IgD-negative memory B cell (primary cell): Measurements from ENCODE around the gene MYO5C. TPM values are rescaled to one million over a fixed set of nuclear protein-coding genes. Genes with fewer than 3 reads are reported as not detected.
A peak's percentile ranks its signal among the peaks of the same experiment; 100 is the strongest.

Source experiments
- H3K27ac Mint-ChIP-seq, 3 donors: one replicate each; pipeline ENCODE4 v1.8.0; 2020 to 2022; ENCODE audit warnings: mild to moderate bottlenecking in 3 of 3, mixed read lengths in 3 of 3, moderate library complexity in 1 of 3
- H3K27me3 Mint-ChIP-seq: one replicate; pipeline ENCODE4 v1.8.0; 2021; ENCODE audit warnings: mixed read lengths
- H3K36me3 Mint-ChIP-seq: one replicate; pipeline ENCODE4 v1.8.0; 2020; ENCODE audit warnings: mild to moderate bottlenecking, mixed read lengths
- H3K4me1 Mint-ChIP-seq, 3 donors: one replicate each; pipeline ENCODE4 v1.8.0; 2020 to 2022; ENCODE audit warnings: mixed read lengths in 3 of 3, mild to moderate bottlenecking in 1 of 3
- H3K4me3 Mint-ChIP-seq, 4 donors: one replicate each; pipeline ENCODE4 v1.8.0; 2020 to 2022; ENCODE audit warnings: mild to moderate bottlenecking in 4 of 4, mixed read lengths in 4 of 4, moderate library complexity in 3 of 4
- H3K9me3 Mint-ChIP-seq, 3 donors: one replicate each; pipeline ENCODE4 v1.8.0; 2020 to 2021; ENCODE audit warnings: mixed read lengths in 3 of 3, mild to moderate bottlenecking in 1 of 3
- polyA plus RNA-seq: library from polyadenylated mRNA; unstranded; fragments of 300-500 nt; fragmentation: Illumina TruSeq; gene quantifications from one replicate; pipeline ENCODE4 v1.2.3, GENCODE V29; 2021

The MYO5C gene
- polyA plus RNA-seq, 1 donor from 2014 or later = 0.88 TPM

GRCh38 chr15:52318729-52319500 lies 23.3 kb upstream of the MYO5C start:
- no peaks in the 10 kb centered on the region for H3K27me3 Mint-ChIP-seq
- peak overlapping the region in 1 of 4 donors; percentile 67 for H3K4me3 Mint-ChIP-seq
- H3K36me3 Mint-ChIP-seq = peaks cover 3% of the 10 kb centered on the region
- no peak overlapping the region for H3K27ac Mint-ChIP-seq
- H3K4me1 Mint-ChIP-seq = no peaks in the 10 kb centered on the region
- no peaks in the 10 kb centered on the region for H3K9me3 Mint-ChIP-seq

DNA sequence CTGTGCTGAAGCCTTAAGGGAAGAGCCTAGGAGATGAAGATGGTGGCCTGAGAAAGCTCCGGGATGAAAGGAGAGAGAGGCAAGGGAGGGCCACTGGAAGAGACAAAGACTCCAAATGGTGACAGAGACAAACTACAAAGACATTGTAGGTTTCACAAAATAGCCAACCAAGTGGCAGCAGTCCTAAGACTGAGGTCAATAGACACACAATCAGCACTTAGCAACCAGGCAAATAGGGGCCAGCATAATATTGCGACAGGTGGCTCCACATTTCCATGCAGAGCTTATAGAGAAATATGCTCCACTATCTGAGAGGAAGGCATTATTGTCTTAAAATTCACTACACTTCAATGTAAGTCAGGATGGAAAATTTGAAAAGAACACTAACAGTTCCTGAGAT lies 22.1 kb upstream of the MYO5C start:
- H3K4me1 Mint-ChIP-seq = no peaks in the 10 kb centered on the region

GRCh38 chr15:52317022-52317421 lies 21.4 kb upstream of the MYO5C start:
- H3K27ac Mint-ChIP-seq = no peak overlapping the region
- H3K4me1 Mint-ChIP-seq = no peaks in the 10 kb centered on the region
- H3K27me3 Mint-ChIP-seq = no peaks in the 10 kb centered on the region
- no peaks in the 10 kb centered on the region for H3K9me3 Mint-ChIP-seq
- H3K4me3 Mint-ChIP-seq = no peak overlapping the region
- peaks cover 3% of the 10 kb centered on the region for H3K36me3 Mint-ChIP-seq

More for the DNA sequence above, 22.1 kb upstream of the MYO5C start:
- Mint-ChIP-seq H3K36me3 (peaks cover 3% of the 10 kb centered on the region), H3K9me3 (no peaks in the 10 kb centered on the region), H3K4me3 (no peak overlapping the region), H3K27ac (no peak overlapping the region), H3K27me3 (no peaks in the 10 kb centered on the region)

- peak overlapping the region; percentile 23 to 74 (median 42) for H3K4me3 Mint-ChIP-seq
- peaks cover 18 to 27% (median 27%) of the 10 kb centered on the region in 3 donors for H3K4me1 Mint-ChIP-seq
- no peaks in the 10 kb centered on the region for H3K9me3 Mint-ChIP-seq
- H3K27me3 Mint-ChIP-seq = no peaks in the 10 kb centered on the region
- H3K27ac Mint-ChIP-seq = peak overlapping the region; percentile 41 to 93 (median 90)
- H3K36me3 Mint-ChIP-seq = peaks cover 10% of the 10 kb centered on the region
Observed at GRCh38 chr15:52309154-52309548, 13.5 kb upstream of the MYO5C start.

DNA sequence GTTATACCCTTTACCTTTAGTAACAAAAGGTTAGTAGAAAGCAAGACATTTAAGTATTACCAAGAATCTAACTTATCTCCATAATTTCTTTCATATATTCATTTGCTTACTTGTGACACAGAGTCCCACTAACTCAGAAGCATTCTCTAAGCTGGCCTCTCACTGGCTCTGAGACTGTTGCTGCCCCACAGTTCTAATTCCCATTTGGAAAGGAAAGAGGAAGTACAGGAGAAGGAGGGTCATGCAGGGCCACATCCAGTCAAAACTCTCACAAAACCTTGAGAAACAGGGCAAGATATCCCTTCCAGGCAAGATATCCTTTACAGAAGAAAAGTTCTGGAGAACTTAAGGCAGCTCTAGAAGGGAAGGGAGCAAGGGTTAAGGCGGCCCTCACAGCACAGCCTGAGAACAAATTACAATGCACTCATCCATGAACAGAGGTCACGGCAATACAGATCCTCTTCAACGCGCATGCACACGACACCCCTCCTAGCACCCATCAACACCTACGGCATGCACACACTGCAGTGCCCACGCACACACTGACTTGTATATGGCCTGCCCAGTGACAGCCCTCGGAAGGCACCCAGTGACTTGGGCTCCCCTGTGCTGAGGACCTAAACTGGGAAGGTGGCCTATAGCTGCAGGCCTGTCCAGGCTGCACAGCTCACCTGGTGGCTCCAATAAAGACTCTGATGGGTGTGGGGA lies 13.0 kb upstream of the MYO5C start:
- peaks cover 1% of the 10 kb centered on the region for H3K27me3 Mint-ChIP-seq
- H3K9me3 Mint-ChIP-seq = no peaks in the 10 kb centered on the region
- peaks cover 20 to 30% (median 27%) of the 10 kb centered on the region in 3 donors for H3K4me1 Mint-ChIP-seq
- peak overlapping the region; percentile 41 to 93 (median 90) for H3K27ac Mint-ChIP-seq
- H3K4me3 Mint-ChIP-seq = peak overlapping the region; percentile 21 to 85 (median 52)
- H3K36me3 Mint-ChIP-seq = peaks cover 10% of the 10 kb centered on the region

DNA sequence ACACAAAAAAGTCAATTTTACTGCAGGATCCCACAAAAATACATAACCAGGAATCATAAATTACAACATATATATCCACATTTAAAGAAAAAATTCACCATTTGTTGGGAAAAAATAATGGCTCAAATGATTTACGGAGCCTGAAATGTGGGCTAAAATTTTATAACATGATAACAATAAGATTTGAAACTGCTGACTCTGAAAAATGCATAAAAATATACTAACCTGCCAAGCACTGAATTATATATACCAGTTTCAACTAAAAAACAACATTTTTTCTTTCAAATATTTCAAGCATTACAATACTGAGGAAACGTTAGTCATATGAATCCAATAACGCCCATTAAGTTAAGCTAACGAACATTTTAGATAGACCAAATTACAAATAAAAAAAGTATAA lies 12.2 kb upstream of the MYO5C start:
- Mint-ChIP-seq H3K4me1 (peaks cover 24 to 34% (median 27%) of the 10 kb centered on the region in 3 donors), H3K27me3 (peaks cover 1% of the 10 kb centered on the region), H3K27ac (no peak overlapping the region), H3K9me3 (no peaks in the 10 kb centered on the region), H3K4me3 (no peak overlapping the region), H3K36me3 (peaks cover 10% of the 10 kb centered on the region)

- peaks cover 1% of the 10 kb centered on the region for H3K27me3 Mint-ChIP-seq
- peaks cover 8% of the 10 kb centered on the region for H3K36me3 Mint-ChIP-seq
- no peak overlapping the region for H3K4me3 Mint-ChIP-seq
- H3K9me3 Mint-ChIP-seq = no peaks in the 10 kb centered on the region
- peaks cover 24 to 34% (median 27%) of the 10 kb centered on the region in 3 donors for H3K4me1 Mint-ChIP-seq
- no peak overlapping the region for H3K27ac Mint-ChIP-seq
Observed at GRCh38 chr15:52306270-52306669, 10.7 kb upstream of the MYO5C start.

DNA sequence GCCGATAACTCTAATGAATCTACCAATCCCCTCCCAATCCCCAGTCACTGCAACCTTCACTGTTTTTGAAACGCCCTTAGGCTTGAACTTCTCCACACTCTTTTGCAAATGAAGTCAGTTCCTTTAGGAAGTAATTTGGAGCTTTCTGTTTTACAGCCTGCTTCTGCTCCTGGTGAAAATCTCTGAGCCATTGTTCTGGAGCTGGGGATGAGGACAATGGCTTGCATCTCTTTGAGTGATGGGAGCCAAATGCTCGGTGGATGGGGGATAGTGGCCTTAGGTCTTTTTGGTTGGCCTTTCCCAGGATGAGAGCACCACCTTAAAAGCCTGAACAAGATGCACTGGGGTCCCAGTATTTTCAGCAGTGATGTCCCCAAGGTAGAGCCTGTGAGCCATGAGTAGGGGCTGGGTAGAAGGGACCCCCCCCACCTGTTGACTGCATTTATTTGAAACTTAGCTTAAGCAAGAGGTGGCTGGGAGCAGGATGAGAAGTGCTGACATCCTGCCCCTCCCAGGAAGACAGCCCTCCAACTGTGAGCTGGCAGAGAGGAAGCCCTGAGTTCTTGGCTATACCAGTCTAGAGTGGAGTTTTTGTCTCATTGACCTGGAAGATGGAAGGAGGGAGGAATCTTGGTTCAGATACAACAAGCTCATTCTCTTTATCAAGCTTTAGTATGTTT lies 7.6 kb upstream of the MYO5C start:
- H3K9me3 Mint-ChIP-seq = no peaks in the 10 kb centered on the region
- H3K27ac Mint-ChIP-seq = no peak overlapping the region
- H3K27me3 Mint-ChIP-seq = peaks cover 4% of the 10 kb centered on the region
- H3K36me3 Mint-ChIP-seq = peaks cover 5% of the 10 kb centered on the region
- no peak overlapping the region for H3K4me3 Mint-ChIP-seq
- peaks cover 10 to 14% (median 12%) of the 10 kb centered on the region in 3 donors for H3K4me1 Mint-ChIP-seq

- Mint-ChIP-seq H3K4me3 (no peak overlapping the region), H3K27me3 (peaks cover 4% of the 10 kb centered on the region), H3K9me3 (no peaks in the 10 kb centered on the region)
Observed at GRCh38 chr15:52301265-52301847, 5.8 kb upstream of the MYO5C start.

GRCh38 chr15:52294881-52295420 lies 653 bp downstream of the MYO5C start:
- Mint-ChIP-seq H3K4me1 (peaks cover 9 to 20% (median 13%) of the 10 kb centered on the region in 3 donors), H3K27me3 (peaks cover 15% of the 10 kb centered on the region), H3K4me3 (peak overlapping the region; percentile 50 to 72 (median 68)), H3K27ac (peak overlapping the region in 1 of 3 donors; percentile 36), H3K36me3 (no peaks in the 10 kb centered on the region), H3K9me3 (peaks cover 0 to 2% (median 0%) of the 10 kb centered on the region in 3 donors)

More at GRCh38 chr15:52301265-52301847, 5.8 kb upstream of the MYO5C start:
- peaks cover 3% of the 10 kb centered on the region for H3K36me3 Mint-ChIP-seq
- H3K4me1 Mint-ChIP-seq = peaks cover 0 to 9% (median 9%) of the 10 kb centered on the region in 3 donors
- no peak overlapping the region for H3K27ac Mint-ChIP-seq

GRCh38 chr15:52292780-52293392 lies 2.7 kb downstream of the MYO5C start:
- Mint-ChIP-seq H3K9me3 (peaks cover 0 to 2% (median 0%) of the 10 kb centered on the region in 3 donors), H3K4me1 (peaks cover 9 to 20% (median 13%) of the 10 kb centered on the region in 3 donors), H3K27me3 (peaks cover 12% of the 10 kb centered on the region), H3K4me3 (peak overlapping the region in 3 of 4 donors; percentile 1 to 87 (median 21)), H3K27ac (no peak overlapping the region), H3K36me3 (no peaks in the 10 kb centered on the region)

DNA sequence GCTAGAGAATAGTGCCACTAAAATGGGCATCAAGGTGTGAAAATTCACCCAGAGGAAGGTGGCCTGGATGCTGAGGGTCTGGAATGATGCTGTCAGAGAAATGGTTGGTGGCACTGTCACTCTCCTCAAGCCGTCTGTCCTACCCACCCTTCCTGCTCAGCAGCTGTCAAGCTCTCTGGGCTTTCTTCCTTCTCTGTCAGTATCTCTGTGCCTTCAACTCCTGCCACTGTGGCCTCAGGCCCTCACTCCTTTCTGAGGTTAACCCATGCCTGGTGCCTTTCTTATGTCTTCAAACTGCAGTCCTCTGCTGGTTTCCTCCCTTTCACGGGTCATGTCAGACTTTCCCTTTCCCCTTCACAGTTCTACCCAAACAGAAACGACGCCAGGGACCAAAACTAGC lies 4.4 kb downstream of the MYO5C start:
- no peaks in the 10 kb centered on the region for H3K36me3 Mint-ChIP-seq
- peak overlapping the region in 1 of 3 donors; percentile 87 for H3K27ac Mint-ChIP-seq
- peak overlapping the region; percentile 11 to 85 (median 63) for H3K4me3 Mint-ChIP-seq

GRCh38 chr15:52290800-52291199 lies 4.8 kb downstream of the MYO5C start:
- H3K4me3 Mint-ChIP-seq = peak overlapping the region in 2 of 4 donors; percentile 28 to 67
- H3K9me3 Mint-ChIP-seq = peaks cover 0 to 2% (median 0%) of the 10 kb centered on the region in 3 donors
- H3K4me1 Mint-ChIP-seq = peaks cover 10 to 20% (median 13%) of the 10 kb centered on the region in 3 donors
- no peaks in the 10 kb centered on the region for H3K36me3 Mint-ChIP-seq
- peak overlapping the region in 1 of 3 donors; percentile 87 for H3K27ac Mint-ChIP-seq
- peaks cover 12% of the 10 kb centered on the region for H3K27me3 Mint-ChIP-seq

More for the DNA sequence above, 4.4 kb downstream of the MYO5C start:
- H3K4me1 Mint-ChIP-seq = peaks cover 10 to 20% (median 13%) of the 10 kb centered on the region in 3 donors
- H3K27me3 Mint-ChIP-seq = peaks cover 12% of the 10 kb centered on the region
- H3K9me3 Mint-ChIP-seq = peaks cover 0 to 2% (median 0%) of the 10 kb centered on the region in 3 donors

- Mint-ChIP-seq H3K4me1 (peaks cover 10 to 20% (median 13%) of the 10 kb centered on the region in 3 donors), H3K9me3 (peaks cover 0 to 2% (median 0%) of the 10 kb centered on the region in 3 donors), H3K4me3 (peak overlapping the region in 1 of 4 donors; percentile 28), H3K27me3 (peaks cover 12% of the 10 kb centered on the region), H3K36me3 (no peaks in the 10 kb centered on the region), H3K27ac (no peak overlapping the region)
Observed at GRCh38 chr15:52290329-52290728, 5.3 kb downstream of the MYO5C start.
